GM23338 (cell line): ENCODE data around the gene LARGE1. TPM values are rescaled to one million over a fixed set of nuclear protein-coding genes. Genes with fewer than 3 reads are reported as not detected.
A peak's percentile ranks its signal among the peaks of the same experiment; 100 is the strongest.

Experiments
- ATAC-seq: fragments of 200-7000 bp; cut with Tn5 transposase; 3 replicates; pipeline ENCODE4 v1.9.1; 2020
- DNase-seq: peaks from one replicate; pipeline ENCODE4 v3.0.0-alpha.2; 2015; ENCODE audit warnings: low spot score
- H2AFZ ChIP-seq: fragments of 200-600 bp; sonication (generic); 2 replicates; pipeline ENCODE4 v1.8.0; 2016; ENCODE audit warnings: antibody characterized with exemption, mild to moderate bottlenecking, moderate library complexity
- H3F3A ChIP-seq: fragments of 200-600 bp; sonication (generic); replicated peaks from 2 replicates; pipeline ENCODE4 v1.8.0; 2017; ENCODE audit warnings: antibody characterized with exemption, mixed run types, low read depth
- H3K27ac ChIP-seq: fragments of 200-600 bp; sonication (generic); 2 replicates; pipeline ENCODE4 v1.6.1; 2016; ENCODE audit warnings: low read depth
- H3K27me3 ChIP-seq: fragments of 200-600 bp; sonication (generic); 2 replicates; pipeline ENCODE4 v1.8.0; 2016; ENCODE audit warnings: mild to moderate bottlenecking, mixed run types, moderate library complexity; ENCODE audit not compliant: insufficient read depth
- H3K36me3 ChIP-seq: fragments of 200-600 bp; sonication (generic); 2 replicates; pipeline ENCODE4 v1.8.0; 2016; ENCODE audit warnings: mild to moderate bottlenecking; ENCODE audit not compliant: insufficient read depth
- H3K4me1 ChIP-seq: fragments of 200-600 bp; sonication (generic); 2 replicates; pipeline ENCODE4 v1.8.0; 2016; ENCODE audit warnings: mild to moderate bottlenecking, moderate library complexity; ENCODE audit not compliant: insufficient read depth
- H3K4me2 ChIP-seq: fragments of 200-600 bp; sonication (generic); 2 replicates; pipeline ENCODE4 v1.7.1; 2017; ENCODE audit warnings: mixed run types
- H3K4me3 ChIP-seq: fragments of 200-600 bp; sonication (generic); 2 replicates; pipeline ENCODE4 v1.6.1; 2016; ENCODE audit warnings: mixed run types
- H3K79me2 ChIP-seq: fragments of 200-600 bp; sonication (generic); replicated peaks from 2 replicates; pipeline ENCODE4 v1.8.0; 2017; ENCODE audit warnings: mild to moderate bottlenecking; ENCODE audit not compliant: insufficient read depth
- H3K9me2 ChIP-seq: fragments of 200-600 bp; sonication (generic); 2 replicates; pipeline ENCODE4 v1.8.0; 2017; ENCODE audit not compliant: insufficient read depth
- H4K20me1 ChIP-seq: fragments of 200-600 bp; sonication (generic); replicated peaks from 2 replicates; pipeline ENCODE4 v1.8.0; 2017; ENCODE audit warnings: mild to moderate bottlenecking; ENCODE audit not compliant: insufficient read depth
- H3K27ac Mint-ChIP-seq: 2 replicates; pipeline ENCODE4 v1.8.0; 2020; ENCODE audit warnings: inconsistent platforms, mild to moderate bottlenecking, moderate library complexity, mixed read lengths
- H3K27me3 Mint-ChIP-seq: 3 replicates; pipeline ENCODE4 v1.8.0; 2022; ENCODE audit warnings: low read depth, mild to moderate bottlenecking, moderate library complexity, mixed read lengths, inconsistent platforms; ENCODE audit not compliant: insufficient read depth, poor library complexity
- H3K36me3 Mint-ChIP-seq: 3 replicates; pipeline ENCODE4 v1.8.0; 2021; ENCODE audit warnings: low read depth, mild to moderate bottlenecking, inconsistent platforms, moderate library complexity, mixed read lengths
- H3K4me1 Mint-ChIP-seq: 3 replicates; pipeline ENCODE4 v1.8.0; 2020; ENCODE audit warnings: mild to moderate bottlenecking, inconsistent platforms, mixed read lengths
- H3K4me3 Mint-ChIP-seq: 3 replicates; pipeline ENCODE4 v1.8.0; 2021; ENCODE audit warnings: moderate library complexity, mild to moderate bottlenecking, inconsistent platforms, mixed read lengths
- H3K9me3 Mint-ChIP-seq: 3 replicates; pipeline ENCODE4 v1.8.0; 2020; ENCODE audit warnings: moderate library complexity, mild to moderate bottlenecking, inconsistent platforms, mixed read lengths
- CREB1 ChIP-seq: fragments of 250-450 bp; sonication (Bioruptor Pico); IDR thresholded peaks from 2 replicates; pipeline ENCODE4 v1.5.0; 2020; ENCODE audit warnings: low read depth, mild to moderate bottlenecking, moderate library complexity
- ETS1 ChIP-seq: IDR thresholded peaks from 2 replicates; pipeline ENCODE4 v1.6.1; 2016; ENCODE audit warnings: antibody characterized with exemption
- EZH2 ChIP-seq: fragments of 200-600 bp; sonication (generic); IDR thresholded peaks from one replicate; pipeline ENCODE4 v1.8.0; 2017; ENCODE audit warnings: antibody characterized with exemption, mild to moderate bottlenecking, low read depth; ENCODE audit not compliant: unreplicated experiment
- JUNB ChIP-seq: IDR thresholded peaks from one replicate; pipeline ENCODE4 v1.6.1; 2016; ENCODE audit warnings: antibody characterized with exemption; ENCODE audit not compliant: unreplicated experiment
- NANOG ChIP-seq: IDR thresholded peaks from 2 replicates; pipeline ENCODE4 v1.6.1; 2016; ENCODE audit warnings: antibody characterized with exemption, borderline replicate concordance
- POLR2AphosphoS5 ChIP-seq: IDR thresholded peaks from 2 replicates; pipeline ENCODE4 v1.6.1; 2016; ENCODE audit warnings: antibody characterized with exemption, low read depth
- STAT1 ChIP-seq: IDR thresholded peaks from one replicate; pipeline ENCODE4 v1.6.1; 2016; ENCODE audit warnings: antibody characterized with exemption; ENCODE audit not compliant: unreplicated experiment
- ZNF331 ChIP-seq: fragments of 250-450 bp; sonication (Bioruptor Pico); IDR thresholded peaks from 2 replicates; pipeline ENCODE4 v1.5.0; 2020; ENCODE audit warnings: low read depth, mild to moderate bottlenecking, moderate library complexity
- polyA plus RNA-seq: library from polyadenylated mRNA; unstranded; fragments of >200 nt; fragmentation: Nextera tagmentation; extraction: Ambion mirVana; gene quantifications from 2 replicates; pipeline ENCODE4 v1.2.1, GENCODE V29; 2016
- total RNA-seq: library from RNA; depleted of rRNA; stranded (reverse); fragments of >200 nt; shearing (Covaris generic); gene quantifications from 2 replicates; pipeline ENCODE4 v1.2.3, GENCODE V29; 2014
- TF ChIP-seq, protein P1 (sequence below): IDR thresholded peaks from one replicate; pipeline ENCODE4 v1.6.1; 2018; ENCODE audit warnings: antibody characterized with exemption; ENCODE audit not compliant: unreplicated experiment
- TF ChIP-seq, protein P2 (sequence below), 2 experiments: fragments of 200-600 bp in 1 of 2; sonication (generic) in 1 of 2; conservative IDR thresholded peaks; 2 replicates each; pipeline versions ENCODE4 v1.5.1 to v1.6.1; 2016 to 2017; ENCODE audit warnings: antibody characterized with exemption in 2 of 2, low read depth in 2 of 2, mild to moderate bottlenecking in 2 of 2, moderate library complexity in 1 of 2

LARGE1 gene
- total and polyA plus RNA-seq, 2 experiments from 2014 or later = 12.8 to 75.6 TPM

DNA sequence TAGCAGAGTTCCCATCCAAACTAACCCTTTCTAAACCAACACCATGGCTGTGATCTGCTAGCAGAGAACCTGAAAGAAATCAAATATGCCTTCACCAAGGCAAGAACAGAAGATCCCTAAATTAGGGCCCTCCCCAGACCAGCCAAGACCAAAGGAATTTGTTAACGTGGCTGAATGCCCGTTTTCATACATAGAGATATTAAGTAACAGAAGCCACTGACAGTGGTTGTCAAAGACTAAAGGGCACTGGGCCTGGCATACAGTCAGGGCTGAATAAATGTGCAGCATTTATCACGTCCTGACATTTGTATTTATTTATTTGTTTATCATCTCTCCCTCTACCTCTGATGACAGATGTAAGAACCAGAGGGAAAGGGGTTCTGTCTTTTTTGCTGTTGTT lies 271.8 kb downstream of the LARGE1 start:
- H2AFZ ChIP-seq = no peak overlapping the region
- Mint-ChIP-seq H3K36me3 (peaks cover 67% of the 10 kb centered on the region), H3K4me1 (peaks cover 4% of the 10 kb centered on the region; the same call in 2 of the 3 replicates), H3K9me3 (peaks cover 16% of the 10 kb centered on the region), H3K4me3 (no peak overlapping the region), H3K27me3 (no peaks in the 10 kb centered on the region), H3K27ac (no peak overlapping the region)
- no peak for DNase-seq
- H3K27ac ChIP-seq = no peak overlapping the region
- no peaks in the 10 kb centered on the region for H3K9me2 ChIP-seq
- H3K4me1 ChIP-seq = no peaks in the 10 kb centered on the region
- TF ChIP-seq EZH2 = no peak
- TF ChIP-seq CREB1 (CRISPR knock-in tag) = no peak
- no peak for TF ChIP-seq ETS1
- TF ChIP-seq JUNB = no peak
- no peak for TF ChIP-seq NANOG
- TF ChIP-seq, protein P1, sequence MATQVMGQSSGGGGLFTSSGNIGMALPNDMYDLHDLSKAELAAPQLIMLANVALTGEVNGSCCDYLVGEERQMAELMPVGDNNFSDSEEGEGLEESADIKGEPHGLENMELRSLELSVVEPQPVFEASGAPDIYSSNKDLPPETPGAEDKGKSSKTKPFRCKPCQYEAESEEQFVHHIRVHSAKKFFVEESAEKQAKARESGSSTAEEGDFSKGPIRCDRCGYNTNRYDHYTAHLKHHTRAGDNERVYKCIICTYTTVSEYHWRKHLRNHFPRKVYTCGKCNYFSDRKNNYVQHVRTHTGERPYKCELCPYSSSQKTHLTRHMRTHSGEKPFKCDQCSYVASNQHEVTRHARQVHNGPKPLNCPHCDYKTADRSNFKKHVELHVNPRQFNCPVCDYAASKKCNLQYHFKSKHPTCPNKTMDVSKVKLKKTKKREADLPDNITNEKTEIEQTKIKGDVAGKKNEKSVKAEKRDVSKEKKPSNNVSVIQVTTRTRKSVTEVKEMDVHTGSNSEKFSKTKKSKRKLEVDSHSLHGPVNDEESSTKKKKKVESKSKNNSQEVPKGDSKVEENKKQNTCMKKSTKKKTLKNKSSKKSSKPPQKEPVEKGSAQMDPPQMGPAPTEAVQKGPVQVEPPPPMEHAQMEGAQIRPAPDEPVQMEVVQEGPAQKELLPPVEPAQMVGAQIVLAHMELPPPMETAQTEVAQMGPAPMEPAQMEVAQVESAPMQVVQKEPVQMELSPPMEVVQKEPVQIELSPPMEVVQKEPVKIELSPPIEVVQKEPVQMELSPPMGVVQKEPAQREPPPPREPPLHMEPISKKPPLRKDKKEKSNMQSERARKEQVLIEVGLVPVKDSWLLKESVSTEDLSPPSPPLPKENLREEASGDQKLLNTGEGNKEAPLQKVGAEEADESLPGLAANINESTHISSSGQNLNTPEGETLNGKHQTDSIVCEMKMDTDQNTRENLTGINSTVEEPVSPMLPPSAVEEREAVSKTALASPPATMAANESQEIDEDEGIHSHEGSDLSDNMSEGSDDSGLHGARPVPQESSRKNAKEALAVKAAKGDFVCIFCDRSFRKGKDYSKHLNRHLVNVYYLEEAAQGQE = no peak
- TF ChIP-seq, protein P2, sequence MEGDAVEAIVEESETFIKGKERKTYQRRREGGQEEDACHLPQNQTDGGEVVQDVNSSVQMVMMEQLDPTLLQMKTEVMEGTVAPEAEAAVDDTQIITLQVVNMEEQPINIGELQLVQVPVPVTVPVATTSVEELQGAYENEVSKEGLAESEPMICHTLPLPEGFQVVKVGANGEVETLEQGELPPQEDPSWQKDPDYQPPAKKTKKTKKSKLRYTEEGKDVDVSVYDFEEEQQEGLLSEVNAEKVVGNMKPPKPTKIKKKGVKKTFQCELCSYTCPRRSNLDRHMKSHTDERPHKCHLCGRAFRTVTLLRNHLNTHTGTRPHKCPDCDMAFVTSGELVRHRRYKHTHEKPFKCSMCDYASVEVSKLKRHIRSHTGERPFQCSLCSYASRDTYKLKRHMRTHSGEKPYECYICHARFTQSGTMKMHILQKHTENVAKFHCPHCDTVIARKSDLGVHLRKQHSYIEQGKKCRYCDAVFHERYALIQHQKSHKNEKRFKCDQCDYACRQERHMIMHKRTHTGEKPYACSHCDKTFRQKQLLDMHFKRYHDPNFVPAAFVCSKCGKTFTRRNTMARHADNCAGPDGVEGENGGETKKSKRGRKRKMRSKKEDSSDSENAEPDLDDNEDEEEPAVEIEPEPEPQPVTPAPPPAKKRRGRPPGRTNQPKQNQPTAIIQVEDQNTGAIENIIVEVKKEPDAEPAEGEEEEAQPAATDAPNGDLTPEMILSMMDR (conservative IDR thresholded peaks at IDR 0.05; ENCODE audit: low read depth in 2 of 2) = no peak
- TF ChIP-seq STAT1 = no peak
- no peaks in the 10 kb centered on the region for H3F3A ChIP-seq
- ATAC-seq = no peak
- H3K4me2 ChIP-seq = no peak overlapping the region
- peaks cover 92% of the 10 kb centered on the region for H3K79me2 ChIP-seq
- no peak overlapping the region for H3K4me3 ChIP-seq
- peaks cover 21% of the 10 kb centered on the region for H4K20me1 ChIP-seq
- peaks cover 7% of the 10 kb centered on the region; the same call in 1 of the 2 replicates for H3K36me3 ChIP-seq
- H3K27me3 ChIP-seq = no peaks in the 10 kb centered on the region

DNA sequence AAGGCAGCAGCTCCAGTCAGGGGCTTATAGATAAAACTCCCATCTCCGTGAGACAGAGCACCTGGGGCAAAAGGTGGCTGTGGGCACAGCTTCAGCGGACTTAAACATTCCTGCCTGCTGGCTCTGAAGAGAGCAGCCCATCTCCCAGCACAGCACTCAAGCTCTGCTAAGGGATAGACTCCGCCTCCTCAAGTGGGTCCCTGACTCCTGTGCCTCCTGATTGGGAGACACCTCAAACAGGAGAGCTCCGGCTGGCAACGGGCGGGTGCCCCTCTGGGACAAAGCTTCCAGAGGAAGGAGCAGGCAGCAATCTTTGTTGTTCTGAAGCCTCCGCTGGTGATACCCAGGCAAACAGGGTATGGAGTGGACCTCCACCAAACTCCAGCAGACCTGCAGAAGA lies 279.4 kb downstream of the LARGE1 start:
- Histone ChIP-seq H2AFZ (no peak overlapping the region), H4K20me1 (peaks cover 16% of the 10 kb centered on the region), H3K4me3 (no peak overlapping the region), H3K4me2 (no peak overlapping the region), H3K9me2 (peaks cover 3% of the 10 kb centered on the region; the same call in 1 of the 2 replicates), H3K27ac (no peak overlapping the region), H3K27me3 (no peaks in the 10 kb centered on the region), H3K36me3 (no peaks in the 10 kb centered on the region), H3K4me1 (peaks cover 12% of the 10 kb centered on the region; the same call in 1 of the 2 replicates), H3K79me2 (peaks cover 87% of the 10 kb centered on the region), H3F3A (no peaks in the 10 kb centered on the region)
- TF ChIP-seq NANOG = no peak
- no peak for TF ChIP-seq ZNF331
- TF ChIP-seq POLR2AphosphoS5 = no peak
- H3K9me3 Mint-ChIP-seq = peaks cover 11% of the 10 kb centered on the region
- ATAC-seq (peak; percentile 75), DNase-seq (peak; percentile 53)
- peaks cover 17% of the 10 kb centered on the region for H3K4me1 Mint-ChIP-seq
- no peaks in the 10 kb centered on the region for H3K27me3 Mint-ChIP-seq
- H3K36me3 Mint-ChIP-seq = peaks cover 61% of the 10 kb centered on the region
- no peak overlapping the region for H3K27ac Mint-ChIP-seq
- no peak overlapping the region for H3K4me3 Mint-ChIP-seq
